HCT116 (cell line): Measurements from ENCODE around the gene RPL36AL.

Experiments used
- CTCF ChIP-seq, 3 experiments: fragments of 200-600 bp in 1 of 3; sonication (generic) in 1 of 3; IDR thresholded peaks in 2 of 3; conservative IDR thresholded peaks in 1 of 3; 2 replicates each; pipeline ENCODE4 v1.5.1; 2012 to 2017; ENCODE audit warnings: low read depth in 2 of 3, low read length in 2 of 3, antibody characterized with exemption in 1 of 3, borderline replicate concordance in 1 of 3, control low read depth in 1 of 3, mild to moderate bottlenecking in 1 of 3, mixed read lengths in 1 of 3, mixed run types in 1 of 3, moderate library complexity in 1 of 3; ENCODE audit not compliant: insufficient read depth in 1 of 3
- EGR1 ChIP-seq: IDR thresholded peaks from 2 replicates; pipeline ENCODE4 v1.6.1; 2012; ENCODE audit warnings: low read depth
- ELF1 ChIP-seq: IDR thresholded peaks from 2 replicates; pipeline ENCODE4 v1.6.1; 2012; ENCODE audit warnings: low read depth, borderline replicate concordance
- EZH2 ChIP-seq: fragments of 200-600 bp; sonication (generic); IDR thresholded peaks from 2 replicates; pipeline ENCODE4 v1.6.1; 2017; ENCODE audit warnings: antibody characterized with exemption, mixed run types
- POLR2A ChIP-seq: IDR thresholded peaks from 2 replicates; pipeline ENCODE4 v1.7.0; 2011; ENCODE audit warnings: borderline replicate concordance; ENCODE audit not compliant: insufficient read depth, insufficient read length; ENCODE audit errors: extremely low read depth
- POLR2AphosphoS5 ChIP-seq: IDR thresholded peaks from 2 replicates; pipeline ENCODE4 v1.6.1; 2011; ENCODE audit warnings: mild to moderate bottlenecking, low read depth, low read length, moderate library complexity
- SIN3A ChIP-seq: IDR thresholded peaks from 2 replicates; pipeline ENCODE4 v1.6.1; 2012; ENCODE audit warnings: low read depth
- SP1 ChIP-seq: IDR thresholded peaks from 2 replicates; pipeline ENCODE4 v1.6.1; 2012; ENCODE audit warnings: low read depth
- TCF7L2 ChIP-seq: IDR thresholded peaks from 2 replicates; pipeline ENCODE4 v1.7.0; 2011; ENCODE audit warnings: borderline replicate concordance, inconsistent platforms; ENCODE audit not compliant: insufficient read depth, insufficient read length; ENCODE audit errors: extremely low read depth
- YY1 ChIP-seq: IDR thresholded peaks from 2 replicates; pipeline ENCODE4 v1.6.1; 2011; ENCODE audit warnings: low read length, low read depth, moderate library complexity, mild to moderate bottlenecking; ENCODE audit not compliant: insufficient replicate concordance; ENCODE audit errors: extremely low read depth
- ZFX ChIP-seq: fragments of 450-650 bp; IDR thresholded peaks from 2 replicates; pipeline ENCODE4 v1.6.1; 2017
- ZNF274 ChIP-seq: fragments of 200-500 bp; sonication (Bioruptor generic); IDR thresholded peaks from 2 replicates; pipeline ENCODE4 v1.6.1; 2014; ENCODE audit warnings: mild to moderate bottlenecking, low read depth, low read length, inconsistent platforms

- TF ChIP-seq CTCF (IDR thresholded peaks at IDR 0.05 in 2 of 3, conservative IDR thresholded peaks at IDR 0.05 in 1 of 3; ENCODE audit: borderline replicate concordance in 1 of 3, insufficient read depth in 1 of 3, low read depth in 2 of 3, low read length in 2 of 3) (no peak), ZNF274 (no peak), POLR2A (no peak), POLR2AphosphoS5 (no peak), SP1 (no peak), EZH2 (no peak), ZFX (no peak), TCF7L2 (no peak), SIN3A (no peak), EGR1 (no peak), YY1 (no peak), ELF1 (no peak)
Measured at GRCh38 chr14:49574038-49574437, 46.4 kb downstream of the RPL36AL start.
